Activated naive CD4-positive, alpha-beta T cell treated with anti-CD3 and anti-CD28 coated beads, Interleukin-2, amount 50 U/mL, for 72 hours (primary cell): ENCODE results near the gene SLC13A3. TPM values are rescaled to one million over a fixed set of nuclear protein-coding genes. Genes with fewer than 3 reads are reported as not detected.

Source experiments
- ATAC-seq, 2 donors: fragments of 150-1000 bp; cut with Tn5 transposase; 2 replicates each; pipeline ENCODE4 v1.10.0; 2021; ENCODE audit warnings: mild to moderate bottlenecking in 2 of 2, moderate library complexity in 2 of 2
- DNase-seq, 2 donors: peaks; one replicate each; pipeline ENCODE4 v3.0.0; 2021 to 2022; ENCODE audit warnings: low spot score in 2 of 2
- H3K27ac Mint-ChIP-seq, 2 donors: one replicate each; pipeline ENCODE4 v1.8.0; 2022; ENCODE audit warnings: mild to moderate bottlenecking in 2 of 2, mixed read lengths in 2 of 2
- H3K36me3 Mint-ChIP-seq, 2 donors: one replicate each; pipeline ENCODE4 v1.8.0; 2022; ENCODE audit warnings: mixed read lengths in 2 of 2
- H3K9me3 Mint-ChIP-seq, 2 donors: one replicate each; pipeline ENCODE4 v1.8.0; 2022; ENCODE audit warnings: mixed read lengths in 2 of 2
- total RNA-seq, 2 donors: library from RNA; stranded (reverse); gene quantifications; one replicate each; pipeline ENCODE4 v1.2.3, GENCODE V29; 2022

SLC13A3 gene
- total RNA-seq, 2 donors from 2014 or later = not detected

GRCh38 chr20:46523108-46523507 lies 128.2 kb downstream of the SLC13A3 start:
- Mint-ChIP-seq H3K27ac (no peak overlapping the region), H3K36me3 (no peaks in the 10 kb centered on the region), H3K9me3 (no peaks in the 10 kb centered on the region)
- ATAC-seq (no peak), DNase-seq (no peak)

GRCh38 chr20:46520976-46521579 lies 130.2 kb downstream of the SLC13A3 start:
- Mint-ChIP-seq H3K36me3 (no peaks in the 10 kb centered on the region), H3K9me3 (no peaks in the 10 kb centered on the region), H3K27ac (no peak overlapping the region)
- ATAC-seq (peak; percentile 73 to 84), DNase-seq (peak in 1 of 2 donors; percentile 41)

GRCh38 chr20:46520540-46520939 lies 130.7 kb downstream of the SLC13A3 start:
- ATAC-seq = no peak
- Mint-ChIP-seq H3K27ac (no peak overlapping the region), H3K9me3 (no peaks in the 10 kb centered on the region), H3K36me3 (no peaks in the 10 kb centered on the region)
- no peak for DNase-seq

- no peak for ATAC-seq
- Mint-ChIP-seq H3K36me3 (no peaks in the 10 kb centered on the region), H3K9me3 (no peaks in the 10 kb centered on the region), H3K27ac (no peak overlapping the region)
- no peak for DNase-seq
These were observed 131.7 kb downstream of the SLC13A3 start for GRCh38 chr20:46519471-46520068.

GRCh38 chr20:46512943-46513844 lies 138.1 kb downstream of the SLC13A3 start, which contains the start of gene ZNF334:
Gene ZNF334 (minus strand): TSS chr20:46513559. CDS start chr20:46512102, 1,457 bp downstream.
- H3K27ac Mint-ChIP-seq = peak within 1 kb of the TSS; percentile 55 to 83
- ATAC-seq = peak; percentile 98 to 99
- peaks cover 0 to 10% of the 10 kb centered on the region in 2 donors for H3K9me3 Mint-ChIP-seq
- H3K36me3 Mint-ChIP-seq = peaks cover 5 to 26% of the 10 kb centered on the region in 2 donors
- DNase-seq = peak; percentile 38 to 65

- DNase-seq = no peak
- H3K9me3 Mint-ChIP-seq = peaks cover 0 to 10% of the 10 kb centered on the region in 2 donors
- no peak overlapping the region for H3K27ac Mint-ChIP-seq
- no peak for ATAC-seq
- H3K36me3 Mint-ChIP-seq = peaks cover 10 to 37% of the 10 kb centered on the region in 2 donors
These were observed 141.7 kb downstream of the SLC13A3 start for GRCh38 chr20:46509523-46509922.

Other genes with a start within 250 kb of the SLC13A3 start
- gene ELMO2, start 244.8 kb downstream of the SLC13A3 start, total RNA-seq = 10 to 100 TPM; 50.8 to 57.0 TPM
- gene ZNF334, start 137.9 kb downstream of the SLC13A3 start, total RNA-seq = 1 to 10 TPM; 1.6 to 5.8 TPM
- gene OCSTAMP, start 100.8 kb downstream of the SLC13A3 start, total RNA-seq = under 1 TPM in 1 of 2 donors, not detected in 1; 0.19 TPM
- 10 to 100 TPM in 1 of 2 donors, 1 to 10 TPM in 1; 7.1 to 10.7 TPM for gene TP53RK, start 38.0 kb upstream of the SLC13A3 start, total RNA-seq
- under 1 TPM in 1 of 2 donors, not detected in 1; 0.06 TPM for gene SLC2A10, start 58.2 kb upstream of the SLC13A3 start, total RNA-seq
- not detected for gene EYA2, start 243.4 kb upstream of the SLC13A3 start, total RNA-seq